Prostate gland (tissue), 2 donors: Measurements from ENCODE around the gene COL5A1. TPM values are rescaled to one million over a fixed set of nuclear protein-coding genes. Genes with fewer than 3 reads are reported as not detected.

Experiments used
- DNase-seq: peaks from one replicate; pipeline ENCODE4 v3.0.0-alpha.2; 2019; ENCODE audit warnings: low spot score
- H3K27ac ChIP-seq, 2 donors: fragments of 200-600 bp; sonication (generic); 2 replicates each; pipeline ENCODE4 v1.5.1; 2017 to 2019
- H3K27me3 ChIP-seq: fragments of 200-600 bp; sonication (generic); replicated peaks from 2 replicates; pipeline ENCODE4 v1.5.1; 2019; ENCODE audit not compliant: insufficient read depth
- H3K36me3 ChIP-seq, 2 donors: fragments of 200-600 bp; sonication (generic); 1 replicate in 1 of 2; 2 replicates in 1 of 2; pipeline versions ENCODE4 v1.5.1 to v1.8.1; 2017 to 2019
- H3K4me1 ChIP-seq: fragments of 200-600 bp; sonication (generic); replicated peaks from 2 replicates; pipeline ENCODE4 v1.5.1; 2019
- H3K4me3 ChIP-seq, 2 donors: fragments of 200-600 bp; sonication (generic); 2 replicates each; pipeline ENCODE4 v1.5.1; 2017 to 2019
- H3K9me3 ChIP-seq: fragments of 200-600 bp; sonication (generic); 2 replicates; pipeline ENCODE4 v1.5.1; 2017
- POLR2A ChIP-seq: fragments of 450-650 bp; IDR thresholded peaks from one replicate; pipeline ENCODE4 v1.6.1; 2016; ENCODE audit warnings: antibody characterized with exemption, mild to moderate bottlenecking
- POLR2AphosphoS5 ChIP-seq: sonication (generic); formaldehyde crosslinking; IDR thresholded peaks from one replicate; pipeline ENCODE4 v1.6.1; 2017; ENCODE audit warnings: antibody characterized with exemption
- WGBS: methylation state at CpG from one replicate; pipeline ENCODE4 v1.1.5; 2018; 5-methylcytosine and 5-hydroxymethylcytosine counted together
- intact Hi-C: fragments of 100-400 bp; cut with DNase I; formaldehyde crosslinking; loops from one replicate; pipeline ENCODE4 v1.14.2; 2022
- total RNA-seq, 2 donors: library from RNA; depleted of rRNA; stranded (reverse); fragments of >200 nt; gene quantifications; one replicate each; pipeline ENCODE4 v1.1.0, GENCODE V29; 2016
- TF ChIP-seq, protein P1 (sequence below), 4 experiments: fragments of 200-600 bp in 2 of 4; fragments of 450-650 bp in 2 of 4; sonication (generic) in 2 of 4; IDR thresholded peaks; 1 replicate in 3 of 4; 2 replicates in 1 of 4; pipeline ENCODE4 v1.5.1; 2016 to 2019; ENCODE audit warnings: antibody characterized with exemption in 4 of 4, mild to moderate bottlenecking in 2 of 4, moderate library complexity in 2 of 4

The COL5A1 gene
- total RNA-seq, 2 donors from 2014 or later, result 16.9 to 36.0 TPM

GRCh38 chr9:134889386-134890154, 248.0 kb downstream of the COL5A1 start:
- TF ChIP-seq POLR2A, result no peak
- TF ChIP-seq POLR2AphosphoS5, result no peak
- TF ChIP-seq, protein P1, sequence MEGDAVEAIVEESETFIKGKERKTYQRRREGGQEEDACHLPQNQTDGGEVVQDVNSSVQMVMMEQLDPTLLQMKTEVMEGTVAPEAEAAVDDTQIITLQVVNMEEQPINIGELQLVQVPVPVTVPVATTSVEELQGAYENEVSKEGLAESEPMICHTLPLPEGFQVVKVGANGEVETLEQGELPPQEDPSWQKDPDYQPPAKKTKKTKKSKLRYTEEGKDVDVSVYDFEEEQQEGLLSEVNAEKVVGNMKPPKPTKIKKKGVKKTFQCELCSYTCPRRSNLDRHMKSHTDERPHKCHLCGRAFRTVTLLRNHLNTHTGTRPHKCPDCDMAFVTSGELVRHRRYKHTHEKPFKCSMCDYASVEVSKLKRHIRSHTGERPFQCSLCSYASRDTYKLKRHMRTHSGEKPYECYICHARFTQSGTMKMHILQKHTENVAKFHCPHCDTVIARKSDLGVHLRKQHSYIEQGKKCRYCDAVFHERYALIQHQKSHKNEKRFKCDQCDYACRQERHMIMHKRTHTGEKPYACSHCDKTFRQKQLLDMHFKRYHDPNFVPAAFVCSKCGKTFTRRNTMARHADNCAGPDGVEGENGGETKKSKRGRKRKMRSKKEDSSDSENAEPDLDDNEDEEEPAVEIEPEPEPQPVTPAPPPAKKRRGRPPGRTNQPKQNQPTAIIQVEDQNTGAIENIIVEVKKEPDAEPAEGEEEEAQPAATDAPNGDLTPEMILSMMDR (IDR thresholded peaks at IDR 0.05), result no peak
- Histone ChIP-seq H3K9me3 (no peaks in the 10 kb centered on the region), H3K4me1 (no peaks in the 10 kb centered on the region), H3K36me3 (no peaks in the 10 kb centered on the region), H3K27me3 (no peaks in the 10 kb centered on the region), H3K27ac (no peak overlapping the region), H3K4me3 (no peak overlapping the region)
- intact Hi-C loops, result no loop called here
- WGBS, result 89% methylated on average over 10 of the region's 10 CpGs
- DNase-seq, result no peak

DNA sequence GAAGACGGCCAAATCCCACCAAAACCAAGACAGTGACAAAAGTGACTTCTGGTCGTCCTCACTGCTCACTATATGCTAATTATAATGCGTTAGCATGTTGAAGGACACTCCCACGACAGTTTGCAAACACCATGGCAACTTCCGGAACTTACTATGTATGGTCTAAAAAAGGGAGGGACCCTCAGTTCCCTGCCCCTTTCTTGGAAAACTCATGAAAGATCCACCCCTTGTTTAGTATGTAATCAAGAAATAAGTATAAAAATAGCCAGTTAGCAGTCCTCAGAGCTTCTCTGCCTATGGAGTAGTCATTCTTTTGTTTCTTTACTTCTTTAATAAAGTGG, 248.5 kb downstream of the COL5A1 start:
- no peak overlapping the region for H3K27ac ChIP-seq
- no peaks in the 10 kb centered on the region for H3K36me3 ChIP-seq
- no peaks in the 10 kb centered on the region for H3K4me1 ChIP-seq
- no peaks in the 10 kb centered on the region for H3K27me3 ChIP-seq
- H3K4me3 ChIP-seq, result no peak overlapping the region
- WGBS, result 89% methylated on average over 5 of the region's 5 CpGs
- TF ChIP-seq POLR2AphosphoS5 (no peak), POLR2A (no peak)
- TF ChIP-seq, protein P1 (IDR thresholded peaks at IDR 0.05), result no peak
- DNase-seq, result no peak
- no peaks in the 10 kb centered on the region for H3K9me3 ChIP-seq
- intact Hi-C loops, result no loop called here

GRCh38 chr9:134891053-134891452, 249.4 kb downstream of the COL5A1 start:
- no peaks in the 10 kb centered on the region for H3K27me3 ChIP-seq
- no peaks in the 10 kb centered on the region for H3K9me3 ChIP-seq
- H3K27ac ChIP-seq, result no peak overlapping the region
- intact Hi-C loops, result no loop called here
- DNase-seq, result no peak
- H3K4me3 ChIP-seq, result no peak overlapping the region
- TF ChIP-seq POLR2AphosphoS5 (no peak), POLR2A (no peak)
- TF ChIP-seq, protein P1 (IDR thresholded peaks at IDR 0.05), result no peak
- WGBS, result 80% methylated on average over 8 of the region's 8 CpGs
- H3K36me3 ChIP-seq, result no peaks in the 10 kb centered on the region
- no peaks in the 10 kb centered on the region for H3K4me1 ChIP-seq

- Histone ChIP-seq H3K27me3 (no peaks in the 10 kb centered on the region), H3K36me3 (no peaks in the 10 kb centered on the region), H3K27ac (no peak overlapping the region), H3K9me3 (no peaks in the 10 kb centered on the region), H3K4me3 (no peak overlapping the region), H3K4me1 (no peaks in the 10 kb centered on the region)
- DNase-seq, result no peak
- intact Hi-C loops, result no loop called here
- WGBS, result 94% methylated on average over 5 of the region's 5 CpGs
- TF ChIP-seq POLR2AphosphoS5, result no peak
- TF ChIP-seq, protein P1 (IDR thresholded peaks at IDR 0.05), result no peak
These were observed 250.1 kb downstream of the COL5A1 start for GRCh38 chr9:134891713-134892112.

- no peak for TF ChIP-seq POLR2AphosphoS5
- TF ChIP-seq POLR2A, result no peak
- TF ChIP-seq, protein P1 (IDR thresholded peaks at IDR 0.05), result no peak
- H3K27me3 ChIP-seq, result no peaks in the 10 kb centered on the region
- 95% methylated on average over 6 of the region's 6 CpGs for WGBS
- H3K4me1 ChIP-seq, result no peaks in the 10 kb centered on the region
- no peaks in the 10 kb centered on the region for H3K36me3 ChIP-seq
- intact Hi-C loops, result no loop called here
- no peak overlapping the region for H3K4me3 ChIP-seq
- no peak overlapping the region for H3K27ac ChIP-seq
- DNase-seq, result no peak
- H3K9me3 ChIP-seq, result no peaks in the 10 kb centered on the region
These were observed 250.6 kb downstream of the COL5A1 start for GRCh38 chr9:134892221-134892620.
